Neural progenitor cell (in vitro differentiated cells): ENCODE data around the gene ESRRB. TPM values are rescaled to one million over a fixed set of nuclear protein-coding genes. Genes with fewer than 3 reads are reported as not detected.

Experiments
- DNase-seq: peaks from one replicate; pipeline ENCODE4 v3.0.0-alpha.2; 2016; ENCODE audit warnings: low spot score
- H2AFZ ChIP-seq: fragments of 200-600 bp; sonication (generic); replicated peaks from 2 replicates; pipeline ENCODE4 v1.6.1; 2016; ENCODE audit warnings: antibody characterized with exemption
- H3F3A ChIP-seq: fragments of 200-600 bp; sonication (generic); 2 replicates; pipeline ENCODE4 v1.6.1; 2016; ENCODE audit warnings: antibody characterized with exemption, low read depth
- H3K27ac ChIP-seq: fragments of 200-600 bp; sonication (generic); 2 replicates; pipeline ENCODE4 v1.5.1; 2016; ENCODE audit warnings: mild to moderate bottlenecking
- H3K27me3 ChIP-seq: fragments of 200-600 bp; sonication (generic); 2 replicates; pipeline ENCODE4 v1.6.1; 2016; ENCODE audit warnings: mild to moderate bottlenecking, moderate library complexity
- H3K36me3 ChIP-seq: fragments of 200-600 bp; sonication (generic); 2 replicates; pipeline ENCODE4 v1.5.1; 2016
- H3K4me1 ChIP-seq: fragments of 200-600 bp; sonication (generic); 2 replicates; pipeline ENCODE4 v1.6.1; 2016; ENCODE audit warnings: mixed run types
- H3K4me2 ChIP-seq: fragments of 200-600 bp; sonication (generic); 2 replicates; pipeline ENCODE4 v1.6.1; 2016
- H3K4me3 ChIP-seq: fragments of 200-600 bp; sonication (generic); 2 replicates; pipeline ENCODE4 v1.5.1; 2016
- H3K79me2 ChIP-seq: fragments of 200-600 bp; sonication (generic); 2 replicates; pipeline ENCODE4 v1.6.1; 2016; ENCODE audit warnings: low read depth
- H3K9ac ChIP-seq: fragments of 200-600 bp; sonication (generic); 2 replicates; pipeline ENCODE4 v1.6.1; 2016
- H3K9me3 ChIP-seq: fragments of 200-600 bp; sonication (generic); 2 replicates; pipeline ENCODE4 v1.5.1; 2016; ENCODE audit warnings: low read depth
- H4K20me1 ChIP-seq: fragments of 200-600 bp; sonication (generic); 2 replicates; pipeline ENCODE4 v1.6.1; 2016; ENCODE audit warnings: low read depth
- H3K27ac Mint-ChIP-seq: 3 replicates; pipeline ENCODE4 v1.8.0; 2021; ENCODE audit warnings: mixed read lengths
- H3K27me3 Mint-ChIP-seq: 2 replicates; pipeline ENCODE4 v1.8.0; 2022; ENCODE audit warnings: low read depth, mild to moderate bottlenecking, inconsistent platforms, moderate library complexity, mixed read lengths; ENCODE audit not compliant: insufficient read depth
- H3K36me3 Mint-ChIP-seq: 3 replicates; pipeline ENCODE4 v1.8.0; 2021; ENCODE audit warnings: mixed read lengths
- H3K4me1 Mint-ChIP-seq: 3 replicates; pipeline ENCODE4 v1.8.0; 2021; ENCODE audit warnings: mixed read lengths
- H3K4me3 Mint-ChIP-seq: 3 replicates; pipeline ENCODE4 v1.8.0; 2021; ENCODE audit warnings: mild to moderate bottlenecking, moderate library complexity, mixed read lengths
- H3K9me3 Mint-ChIP-seq: 3 replicates; pipeline ENCODE4 v1.8.0; 2020; ENCODE audit warnings: mixed read lengths
- CTCF ChIP-seq: fragments of 200-600 bp; sonication (generic); IDR thresholded peaks from 2 replicates; pipeline ENCODE4 v1.5.1; 2017; ENCODE audit warnings: antibody characterized with exemption, mild to moderate bottlenecking
- EZH2 ChIP-seq: fragments of 200-600 bp; sonication (generic); IDR thresholded peaks from 2 replicates; pipeline ENCODE4 v1.6.1; 2017; ENCODE audit warnings: antibody characterized with exemption, mild to moderate bottlenecking, moderate library complexity
- EZH2phosphoT487 ChIP-seq: fragments of 200-600 bp; sonication (generic); IDR thresholded peaks from 2 replicates; pipeline ENCODE4 v1.6.1; 2017; ENCODE audit warnings: antibody characterized with exemption
- total RNA-seq: library from RNA; depleted of rRNA; stranded (reverse); fragments of >200 nt; gene quantifications from 2 replicates; pipeline ENCODE4 v1.2.3, GENCODE V29; 2015; ENCODE audit warnings: low replicate concordance

Gene ESRRB
- total RNA-seq, 1 donor from 2014 or later, result 1.3 TPM

GRCh38 chr14:76461886-76462285, 85.9 kb downstream of the ESRRB start:
- peaks cover 15% of the 10 kb centered on the region for H3K4me1 Mint-ChIP-seq
- H3K9me3 ChIP-seq, result no peaks in the 10 kb centered on the region
- H3K4me3 Mint-ChIP-seq, result no peak overlapping the region
- no peak overlapping the region for H2AFZ ChIP-seq
- no peak overlapping the region for H3K4me3 ChIP-seq
- H3K36me3 Mint-ChIP-seq, result no peaks in the 10 kb centered on the region
- H3K27ac Mint-ChIP-seq, result no peak overlapping the region
- no peak for DNase-seq
- no peaks in the 10 kb centered on the region for H3K9me3 Mint-ChIP-seq
- H3K36me3 ChIP-seq, result no peaks in the 10 kb centered on the region
- TF ChIP-seq CTCF, result no peak
- no peak for TF ChIP-seq EZH2phosphoT487
- no peak for TF ChIP-seq EZH2
- H3K4me1 ChIP-seq, result peaks cover 25% of the 10 kb centered on the region
- H3K27me3 ChIP-seq, result no peaks in the 10 kb centered on the region
- no peak overlapping the region for H3K4me2 ChIP-seq
- H4K20me1 ChIP-seq, result no peaks in the 10 kb centered on the region
- peaks cover 10% of the 10 kb centered on the region for H3K27me3 Mint-ChIP-seq
- H3K9ac ChIP-seq, result no peak overlapping the region
- H3K27ac ChIP-seq, result no peak overlapping the region
- no peaks in the 10 kb centered on the region for H3F3A ChIP-seq
- H3K79me2 ChIP-seq, result no peaks in the 10 kb centered on the region

- H3K27me3 ChIP-seq, result no peaks in the 10 kb centered on the region
- no peak overlapping the region for H3K4me2 ChIP-seq
- no peak overlapping the region for H3K27ac ChIP-seq
- no peak overlapping the region for H3K4me3 Mint-ChIP-seq
- no peak overlapping the region for H3K4me3 ChIP-seq
- H3K9ac ChIP-seq, result no peak overlapping the region
- H2AFZ ChIP-seq, result no peak overlapping the region
- peaks cover 15% of the 10 kb centered on the region for H3K4me1 Mint-ChIP-seq
- H3K36me3 ChIP-seq, result no peaks in the 10 kb centered on the region
- H3K27me3 Mint-ChIP-seq, result peaks cover 10% of the 10 kb centered on the region
- H4K20me1 ChIP-seq, result no peaks in the 10 kb centered on the region
- no peak overlapping the region for H3K27ac Mint-ChIP-seq
- no peaks in the 10 kb centered on the region for H3K36me3 Mint-ChIP-seq
- H3K79me2 ChIP-seq, result no peaks in the 10 kb centered on the region
- no peak for TF ChIP-seq EZH2
- TF ChIP-seq EZH2phosphoT487, result no peak
- TF ChIP-seq CTCF, result no peak
- H3K4me1 ChIP-seq, result peaks cover 25% of the 10 kb centered on the region
- no peaks in the 10 kb centered on the region for H3K9me3 ChIP-seq
- no peaks in the 10 kb centered on the region for H3F3A ChIP-seq
- no peaks in the 10 kb centered on the region for H3K9me3 Mint-ChIP-seq
- DNase-seq, result no peak
These were observed 86.4 kb downstream of the ESRRB start for GRCh38 chr14:76462330-76462729.

DNA sequence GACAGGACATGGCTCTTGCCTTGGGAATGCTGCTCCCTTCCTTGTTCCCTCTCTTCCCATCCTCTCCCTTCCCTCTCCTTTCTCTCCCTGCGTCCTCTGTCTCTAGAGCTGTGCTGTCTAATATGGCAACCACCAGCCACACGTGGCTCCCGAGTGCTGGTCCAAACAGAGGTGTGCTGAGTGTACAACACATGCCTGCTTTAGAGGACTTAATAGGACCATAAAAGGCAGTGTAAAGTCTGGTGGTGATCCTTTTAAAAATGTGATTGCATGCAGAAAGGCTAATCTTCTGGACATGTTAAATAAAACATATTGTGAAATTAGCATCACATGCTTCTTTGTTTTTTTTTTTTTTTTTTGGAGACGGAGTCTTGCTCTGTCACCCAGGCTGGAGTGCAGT, 87.2 kb downstream of the ESRRB start:
- H4K20me1 ChIP-seq, result no peaks in the 10 kb centered on the region
- TF ChIP-seq EZH2 (no peak), CTCF (no peak)
- Mint-ChIP-seq H3K36me3 (no peaks in the 10 kb centered on the region), H3K27me3 (peaks cover 9% of the 10 kb centered on the region), H3K9me3 (no peaks in the 10 kb centered on the region), H3K4me3 (no peak overlapping the region), H3K27ac (no peak overlapping the region), H3K4me1 (peaks cover 15% of the 10 kb centered on the region)
- H3F3A ChIP-seq, result no peaks in the 10 kb centered on the region
- H3K36me3 ChIP-seq, result no peaks in the 10 kb centered on the region
- H3K9me3 ChIP-seq, result no peaks in the 10 kb centered on the region
- H3K9ac ChIP-seq, result no peak overlapping the region
- H3K27me3 ChIP-seq, result no peaks in the 10 kb centered on the region
- no peaks in the 10 kb centered on the region for H3K79me2 ChIP-seq
- no peak for DNase-seq
- no peak overlapping the region for H3K4me3 ChIP-seq
- no peak overlapping the region for H2AFZ ChIP-seq
- peaks cover 25% of the 10 kb centered on the region for H3K4me1 ChIP-seq
- no peak overlapping the region for H3K4me2 ChIP-seq
- H3K27ac ChIP-seq, result no peak overlapping the region

DNA sequence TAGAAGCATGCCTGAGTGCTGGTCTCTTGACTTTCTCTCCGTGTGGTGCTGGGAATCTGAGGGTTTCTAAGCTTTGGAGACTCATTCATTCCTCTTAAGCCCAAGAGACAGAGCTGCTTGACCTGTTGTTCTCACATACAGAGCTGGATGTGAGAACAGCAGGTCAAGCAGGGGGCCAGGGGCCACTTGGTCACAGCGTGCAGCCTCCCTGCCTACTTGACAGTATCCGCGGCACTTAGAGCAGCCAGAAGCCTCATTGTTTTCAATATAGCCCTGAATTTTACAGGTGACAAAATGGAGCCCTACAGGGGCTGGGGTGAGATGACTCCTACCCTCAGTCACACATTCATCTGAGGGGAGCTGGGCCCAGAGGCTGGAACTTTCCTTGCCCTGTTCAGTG, 88.9 kb downstream of the ESRRB start:
- TF ChIP-seq EZH2, result no peak
- TF ChIP-seq CTCF, result no peak
- TF ChIP-seq EZH2phosphoT487, result no peak
- H3K27ac ChIP-seq, result no peak overlapping the region
- peak overlapping the region; percentile 24 for H2AFZ ChIP-seq
- H3K4me3 ChIP-seq, result no peak overlapping the region
- peak overlapping the region; percentile 94 for H3K27ac Mint-ChIP-seq
- no peaks in the 10 kb centered on the region for H3K79me2 ChIP-seq
- no peaks in the 10 kb centered on the region for H3K9me3 Mint-ChIP-seq
- no peaks in the 10 kb centered on the region for H3K36me3 Mint-ChIP-seq
- peaks cover 13% of the 10 kb centered on the region for H3K4me1 Mint-ChIP-seq
- H3K9me3 ChIP-seq, result no peaks in the 10 kb centered on the region
- no peaks in the 10 kb centered on the region for H3K36me3 ChIP-seq
- DNase-seq, result peak; percentile 22
- H3K4me3 Mint-ChIP-seq, result no peak overlapping the region
- H3F3A ChIP-seq, result no peaks in the 10 kb centered on the region
- H3K27me3 ChIP-seq, result no peaks in the 10 kb centered on the region
- no peaks in the 10 kb centered on the region for H4K20me1 ChIP-seq
- peaks cover 25% of the 10 kb centered on the region for H3K4me1 ChIP-seq
- H3K4me2 ChIP-seq, result peak overlapping the region; percentile 42
- H3K27me3 Mint-ChIP-seq, result peaks cover 14% of the 10 kb centered on the region
- H3K9ac ChIP-seq, result no peak overlapping the region
